Colonic mucosa (tissue), 4 donors: ENCODE data around the gene TSPAN7. TPM values are rescaled to one million over a fixed set of nuclear protein-coding genes. Genes with fewer than 3 reads are reported as not detected.

Experiments used
- DNase-seq: peaks from one replicate; pipeline ENCODE4 v3.0.0-alpha.2; 2020
- H3K27ac ChIP-seq: fragments of 200-600 bp; one replicate; pipeline ENCODE4 v1.8.0; 2021
- H3K27me3 ChIP-seq: fragments of 200-600 bp; one replicate; pipeline ENCODE4 v1.8.0; 2021
- H3K36me3 ChIP-seq: fragments of 200-600 bp; one replicate; pipeline ENCODE4 v1.8.0; 2021
- H3K4me1 ChIP-seq: fragments of 200-600 bp; one replicate; pipeline ENCODE4 v1.8.0; 2021; ENCODE audit warnings: mild to moderate bottlenecking
- H3K4me3 ChIP-seq: fragments of 200-600 bp; one replicate; pipeline ENCODE4 v1.8.0; 2021
- H3K9ac ChIP-seq, 2 donors: one replicate each; pipeline ENCODE4 v1.7.0; 2013; ENCODE audit warnings: control low read depth in 2 of 2, low read depth in 2 of 2, low read length in 2 of 2
- H3K9me3 ChIP-seq: fragments of 200-600 bp; one replicate; pipeline ENCODE4 v1.8.0; 2021
- intact Hi-C: fragments of 100-400 bp; cut with DNase I; formaldehyde crosslinking; loops from one replicate; pipeline ENCODE4 v1.14.1; 2022
- total RNA-seq, 2 donors: library from RNA; stranded (reverse); fragmentation: NEBNext Ultra II Directional in 1 of 2; extraction: Animal tissue kit (Norgen Biotek cat#: 25700) in 1 of 2; gene quantifications; one replicate each; pipeline ENCODE4 v1.2.1, GENCODE V29; 2021
- TF ChIP-seq, protein P1 (sequence below): fragments of 200-600 bp; IDR thresholded peaks from one replicate; pipeline ENCODE4 v1.8.0; 2022; ENCODE audit warnings: antibody characterized with exemption, mild to moderate bottlenecking
- donor health status: healthy.
- donor health status: DM: no; HTN: no; CAD: no.
- donor health status: DM: no; HTN: no; CAD: no.

TSPAN7 gene
- total RNA-seq, 2 donors from 2014 or later: 66.1 to 91.5 TPM

DNA sequence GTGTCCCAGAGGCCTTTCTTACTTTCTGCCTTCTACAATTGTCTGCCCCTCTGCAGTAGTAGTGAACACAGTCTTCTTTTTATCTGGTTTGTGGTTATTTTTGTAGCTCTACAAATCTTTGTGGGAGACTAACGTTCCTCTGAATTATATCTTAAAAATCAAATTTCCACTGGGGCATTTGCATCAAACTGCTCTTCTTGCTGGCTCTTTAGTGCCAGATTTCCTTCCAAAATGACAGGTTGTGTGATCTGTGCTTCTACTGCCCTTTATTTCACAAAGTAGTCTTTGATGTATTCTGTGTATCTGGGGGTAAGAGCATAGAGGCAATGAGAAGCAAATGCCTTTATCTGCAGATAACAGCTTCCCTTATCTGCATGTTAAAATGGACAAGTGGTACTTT, 34.5 kb downstream of the TSPAN7 start:
- TF ChIP-seq, protein P1, sequence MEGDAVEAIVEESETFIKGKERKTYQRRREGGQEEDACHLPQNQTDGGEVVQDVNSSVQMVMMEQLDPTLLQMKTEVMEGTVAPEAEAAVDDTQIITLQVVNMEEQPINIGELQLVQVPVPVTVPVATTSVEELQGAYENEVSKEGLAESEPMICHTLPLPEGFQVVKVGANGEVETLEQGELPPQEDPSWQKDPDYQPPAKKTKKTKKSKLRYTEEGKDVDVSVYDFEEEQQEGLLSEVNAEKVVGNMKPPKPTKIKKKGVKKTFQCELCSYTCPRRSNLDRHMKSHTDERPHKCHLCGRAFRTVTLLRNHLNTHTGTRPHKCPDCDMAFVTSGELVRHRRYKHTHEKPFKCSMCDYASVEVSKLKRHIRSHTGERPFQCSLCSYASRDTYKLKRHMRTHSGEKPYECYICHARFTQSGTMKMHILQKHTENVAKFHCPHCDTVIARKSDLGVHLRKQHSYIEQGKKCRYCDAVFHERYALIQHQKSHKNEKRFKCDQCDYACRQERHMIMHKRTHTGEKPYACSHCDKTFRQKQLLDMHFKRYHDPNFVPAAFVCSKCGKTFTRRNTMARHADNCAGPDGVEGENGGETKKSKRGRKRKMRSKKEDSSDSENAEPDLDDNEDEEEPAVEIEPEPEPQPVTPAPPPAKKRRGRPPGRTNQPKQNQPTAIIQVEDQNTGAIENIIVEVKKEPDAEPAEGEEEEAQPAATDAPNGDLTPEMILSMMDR: no peak
- Histone ChIP-seq H3K27ac (no peak overlapping the region), H3K9me3 (no peaks in the 10 kb centered on the region), H3K4me1 (no peaks in the 10 kb centered on the region), H3K27me3 (no peaks in the 10 kb centered on the region), H3K9ac (no peak overlapping the region), H3K4me3 (no peak overlapping the region), H3K36me3 (no peaks in the 10 kb centered on the region)
- intact Hi-C loops: no loop called here
- no peak for DNase-seq

DNA sequence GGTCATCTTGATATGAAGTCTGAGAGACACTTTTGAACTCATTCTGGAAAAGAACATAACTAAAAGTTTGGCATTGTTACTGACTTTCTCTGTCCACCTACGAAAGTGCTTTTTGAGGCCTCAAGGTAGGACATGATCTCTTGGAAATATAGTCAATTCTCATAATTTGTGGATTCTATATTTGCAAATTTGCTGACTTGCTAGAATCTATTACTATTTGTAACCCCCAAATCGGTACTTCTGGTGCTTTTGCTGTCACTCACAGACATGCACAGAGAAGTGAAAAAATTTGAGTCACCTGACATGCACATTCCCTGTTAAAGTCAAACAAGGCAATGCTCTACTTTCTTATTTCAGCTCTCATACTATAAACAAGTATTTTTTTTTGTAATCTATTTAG, 35.6 kb downstream of the TSPAN7 start:
- H3K4me1 ChIP-seq: no peaks in the 10 kb centered on the region
- H3K9me3 ChIP-seq: no peaks in the 10 kb centered on the region

DNA sequence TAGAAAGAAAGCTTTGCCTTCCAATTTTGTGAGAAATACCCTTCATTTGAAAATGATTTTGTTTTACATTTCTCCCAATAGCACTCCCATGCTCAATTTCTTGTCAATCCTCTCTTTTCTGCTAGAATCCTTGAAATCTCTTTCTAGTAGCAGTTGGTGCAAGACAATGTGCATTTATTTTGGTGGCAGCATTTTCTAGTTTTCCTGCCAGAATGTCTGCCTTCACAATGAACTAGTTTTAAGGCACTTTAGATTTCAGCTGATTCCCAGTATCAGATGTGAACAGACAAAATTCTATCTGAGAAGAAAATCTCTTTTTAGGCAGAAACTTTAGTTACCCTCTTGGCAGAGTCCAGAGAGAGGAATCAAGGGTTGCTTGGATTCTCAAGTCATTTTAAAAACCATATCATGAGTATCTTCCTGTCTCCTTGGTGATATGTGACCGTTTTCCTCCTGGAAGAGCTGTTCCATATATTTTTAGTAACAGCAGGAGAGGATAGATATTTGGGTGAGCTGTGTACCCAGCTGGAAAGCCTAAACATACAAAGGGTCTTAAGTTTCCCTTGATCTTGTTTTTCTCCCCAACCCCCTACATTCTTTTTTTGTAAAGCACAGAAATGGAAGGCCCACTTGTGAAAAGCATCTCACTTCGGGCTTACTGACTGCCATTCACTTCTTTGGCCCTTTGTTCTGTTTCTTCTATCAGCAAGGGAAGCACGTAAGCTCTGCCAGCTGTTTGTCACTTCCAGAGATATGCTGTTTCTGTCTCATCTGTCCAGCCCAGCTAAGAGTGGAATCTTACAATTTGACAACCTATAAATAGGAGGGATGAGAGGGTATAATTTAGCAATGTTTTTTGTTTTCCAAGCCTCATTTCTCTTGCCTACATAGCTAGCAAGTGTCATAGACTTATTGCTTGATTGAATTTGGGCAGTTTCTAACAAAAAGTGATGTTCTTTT, 38.7 kb downstream of the TSPAN7 start:
- Histone ChIP-seq H3K4me1 (no peaks in the 10 kb centered on the region), H3K27ac (no peak overlapping the region), H3K27me3 (peaks cover 4% of the 10 kb centered on the region), H3K4me3 (no peak overlapping the region), H3K36me3 (no peaks in the 10 kb centered on the region), H3K9me3 (no peaks in the 10 kb centered on the region), H3K9ac (no peak overlapping the region)
- DNase-seq: no peak
- TF ChIP-seq, protein P1: no peak
- intact Hi-C loops: no loop called here

More for the DNA sequence above, 35.6 kb downstream of the TSPAN7 start:
- Histone ChIP-seq H3K36me3 (no peaks in the 10 kb centered on the region), H3K27ac (no peak overlapping the region), H3K4me3 (no peak overlapping the region), H3K9ac (no peak overlapping the region), H3K27me3 (peaks cover 4% of the 10 kb centered on the region)
- intact Hi-C loops: no loop called here
- TF ChIP-seq, protein P1: no peak
- no peak for DNase-seq

DNA sequence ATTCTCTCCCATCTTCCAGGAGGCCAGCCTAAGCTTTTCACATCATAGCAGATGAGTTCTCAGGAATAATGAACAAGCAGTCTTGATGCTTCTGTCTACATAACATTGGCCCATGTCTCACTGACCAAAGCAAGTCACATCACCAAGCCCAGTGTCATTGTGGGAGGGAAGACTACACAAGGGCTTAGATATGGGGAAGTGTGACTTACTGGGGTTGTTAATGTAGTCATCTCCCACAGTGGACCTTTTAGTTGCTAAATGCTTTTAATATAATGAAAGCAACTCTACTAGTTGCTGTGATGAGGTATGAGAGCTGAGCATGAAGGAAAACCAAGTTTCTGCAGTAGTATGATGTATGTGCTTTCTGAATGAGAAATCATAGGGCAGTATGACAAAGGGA, 40.5 kb downstream of the TSPAN7 start:
- no peak for DNase-seq
- Histone ChIP-seq H3K9me3 (no peaks in the 10 kb centered on the region), H3K36me3 (no peaks in the 10 kb centered on the region), H3K4me1 (no peaks in the 10 kb centered on the region), H3K4me3 (no peak overlapping the region), H3K9ac (no peak overlapping the region), H3K27me3 (peaks cover 4% of the 10 kb centered on the region), H3K27ac (no peak overlapping the region)
- intact Hi-C loops: no loop called here
- TF ChIP-seq, protein P1: no peak

DNA sequence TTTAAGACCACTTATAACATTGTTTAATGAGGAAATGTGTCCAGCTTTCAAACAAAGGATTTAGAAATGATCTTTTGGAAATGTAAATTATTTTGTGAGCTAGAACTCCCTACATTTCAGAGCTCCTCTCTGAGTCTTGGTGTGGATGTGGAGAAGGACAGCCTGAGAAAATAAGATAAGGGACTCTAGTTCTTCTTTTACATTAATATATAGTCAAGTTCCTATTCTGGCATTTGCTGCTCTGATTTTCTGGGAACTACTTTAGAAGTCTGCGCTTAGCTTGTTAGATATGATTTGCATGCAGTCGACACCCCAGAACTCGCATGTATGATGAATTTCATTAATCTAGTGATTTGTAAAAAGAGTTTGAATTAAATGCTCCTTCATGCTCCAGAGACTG, 45.5 kb downstream of the TSPAN7 start:
- H3K4me1 ChIP-seq: no peaks in the 10 kb centered on the region
- H3K27me3 ChIP-seq: no peaks in the 10 kb centered on the region
- no peak for DNase-seq
- TF ChIP-seq, protein P1: no peak
- intact Hi-C loops: no loop called here
- no peak overlapping the region for H3K4me3 ChIP-seq
- no peak overlapping the region for H3K9ac ChIP-seq
- no peaks in the 10 kb centered on the region for H3K9me3 ChIP-seq
- H3K36me3 ChIP-seq: no peaks in the 10 kb centered on the region
- no peak overlapping the region for H3K27ac ChIP-seq
